Gastrocnemius medialis (tissue), 4 donors: Measurements from ENCODE around the gene MAPK14. TPM values are rescaled to one million over a fixed set of nuclear protein-coding genes. Genes with fewer than 3 reads are reported as not detected.
A peak's percentile ranks its signal among the peaks of the same experiment; 100 is the strongest.

Experiments
- ATAC-seq, 2 donors: fragments of 150-250 bp; one replicate each; pipeline ENCODE4 v1.9.1; 2016
- DNase-seq, 2 donors: peaks; one replicate each; pipeline ENCODE4 v3.0.0-alpha.2; 2019
- H3K27ac ChIP-seq, 4 donors: fragments of 200-600 bp; sonication (generic); 1 replicate in 1 of 4; 2 replicates in 3 of 4; pipeline ENCODE4 v1.5.1; 2016 to 2018; ENCODE audit warnings: mild to moderate bottlenecking in 2 of 4, moderate library complexity in 1 of 4
- H3K27me3 ChIP-seq, 3 donors: fragments of 200-600 bp; sonication (generic) in 2 of 3; 1 replicate in 1 of 3; 2 replicates in 2 of 3; pipeline versions ENCODE4 v1.5.1 to v1.6.0; 2016 to 2019; ENCODE audit warnings: mild to moderate bottlenecking in 1 of 3, moderate library complexity in 1 of 3
- H3K36me3 ChIP-seq, 2 donors: fragments of 200-600 bp; sonication (generic) in 1 of 2; one replicate each; pipeline ENCODE4 v1.5.1; 2017 to 2018
- H3K4me1 ChIP-seq, 2 donors: fragments of 200-600 bp; sonication (generic) in 1 of 2; one replicate each; pipeline ENCODE4 v1.5.1; 2016 to 2017; ENCODE audit warnings: mild to moderate bottlenecking in 2 of 2
- H3K4me3 ChIP-seq, 4 donors: fragments of 200-600 bp; sonication (generic) in 3 of 4; 1 replicate in 1 of 4; 2 replicates in 3 of 4; pipeline ENCODE4 v1.5.1; 2016 to 2019; ENCODE audit warnings: mild to moderate bottlenecking in 2 of 4
- H3K9me3 ChIP-seq, 3 donors: fragments of 200-600 bp; sonication (generic) in 2 of 3; 1 replicate in 1 of 3; 2 replicates in 2 of 3; pipeline ENCODE4 v1.5.1; 2016 to 2019
- POLR2A ChIP-seq, 2 donors: fragments of 450-650 bp; IDR thresholded peaks; one replicate each; pipeline ENCODE4 v1.6.1; 2017; ENCODE audit warnings: antibody characterized with exemption in 2 of 2, mild to moderate bottlenecking in 2 of 2, moderate library complexity in 2 of 2
- in situ Hi-C, 4 donors: fragments of 200-750 bp; cut with MboI; loops; one replicate each; pipeline versions ENCODE4 v1.15.0 to v1.8.0; 2017; ENCODE audit warnings: low sequenced_read_pairs in 4 of 4
- intact Hi-C: fragments of 100-400 bp; cut with DNase I; formaldehyde crosslinking; loops from one replicate; pipeline ENCODE4 v1.15.1; 2023; ENCODE audit warnings: low total_unique reads
- total RNA-seq, 4 donors: library from RNA; depleted of rRNA; stranded (reverse); fragments of >200 nt; gene quantifications; one replicate each; pipeline versions ENCODE4 v1.1.0 to v1.2.3, GENCODE V29; 2016
- TF ChIP-seq, protein P1 (sequence below), 5 experiments: fragments of 450-650 bp in 3 of 5; fragments of 200-600 bp in 2 of 5; sonication (generic) in 2 of 5; IDR thresholded peaks in 4 of 5; conservative IDR thresholded peaks in 1 of 5; 1 replicate in 4 of 5; 2 replicates in 1 of 5; pipeline ENCODE4 v1.5.1; 2016 to 2019; ENCODE audit warnings: antibody characterized with exemption in 5 of 5, mild to moderate bottlenecking in 3 of 5, moderate library complexity in 3 of 5

Gene MAPK14
- total RNA-seq, 4 donors from 2014 or later = 37.6 to 42.4 (median 40.2) TPM

DNA sequence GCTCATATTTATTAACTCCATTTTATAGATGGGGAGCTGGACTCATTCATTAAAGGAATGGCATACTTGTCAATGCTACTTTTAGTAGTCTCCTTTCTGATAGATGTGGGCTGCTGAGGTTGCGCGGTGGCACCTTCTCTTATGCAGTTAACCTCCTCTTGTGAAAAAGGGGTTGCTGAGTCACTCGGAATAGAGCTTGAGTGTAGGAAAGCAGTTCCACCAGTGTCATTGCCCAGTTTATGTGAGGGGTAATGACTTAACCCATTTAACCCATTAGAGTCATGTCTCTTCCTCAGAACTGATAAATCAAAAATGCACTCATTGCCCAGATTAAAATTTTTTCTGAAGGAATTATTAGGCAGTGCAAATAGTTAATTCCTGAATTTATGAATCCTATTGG is 6.3 kb downstream of the MAPK14 start:
- ATAC-seq (peak in 1 of 2 donors; percentile 32), DNase-seq (peak in 1 of 2 donors; percentile 19)
- TF ChIP-seq, protein P1, sequence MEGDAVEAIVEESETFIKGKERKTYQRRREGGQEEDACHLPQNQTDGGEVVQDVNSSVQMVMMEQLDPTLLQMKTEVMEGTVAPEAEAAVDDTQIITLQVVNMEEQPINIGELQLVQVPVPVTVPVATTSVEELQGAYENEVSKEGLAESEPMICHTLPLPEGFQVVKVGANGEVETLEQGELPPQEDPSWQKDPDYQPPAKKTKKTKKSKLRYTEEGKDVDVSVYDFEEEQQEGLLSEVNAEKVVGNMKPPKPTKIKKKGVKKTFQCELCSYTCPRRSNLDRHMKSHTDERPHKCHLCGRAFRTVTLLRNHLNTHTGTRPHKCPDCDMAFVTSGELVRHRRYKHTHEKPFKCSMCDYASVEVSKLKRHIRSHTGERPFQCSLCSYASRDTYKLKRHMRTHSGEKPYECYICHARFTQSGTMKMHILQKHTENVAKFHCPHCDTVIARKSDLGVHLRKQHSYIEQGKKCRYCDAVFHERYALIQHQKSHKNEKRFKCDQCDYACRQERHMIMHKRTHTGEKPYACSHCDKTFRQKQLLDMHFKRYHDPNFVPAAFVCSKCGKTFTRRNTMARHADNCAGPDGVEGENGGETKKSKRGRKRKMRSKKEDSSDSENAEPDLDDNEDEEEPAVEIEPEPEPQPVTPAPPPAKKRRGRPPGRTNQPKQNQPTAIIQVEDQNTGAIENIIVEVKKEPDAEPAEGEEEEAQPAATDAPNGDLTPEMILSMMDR (IDR thresholded peaks at IDR 0.05 in 4 of 5, conservative IDR thresholded peaks at IDR 0.05 in 1 of 5) = no peak
- no peak for TF ChIP-seq POLR2A (IDR thresholded peaks at IDR 0.05)
- H3K4me1 ChIP-seq = peaks cover 47 to 61% of the 10 kb centered on the region in 2 donors
- H3K9me3 ChIP-seq = no peaks in the 10 kb centered on the region
- no peaks in the 10 kb centered on the region for H3K27me3 ChIP-seq
- peak overlapping the region; percentile 4 to 33 (median 6) for H3K27ac ChIP-seq
- H3K4me3 ChIP-seq = no peak overlapping the region
- intact Hi-C loops (no loop called here), in situ Hi-C loops (no loop called here)
- no peaks in the 10 kb centered on the region for H3K36me3 ChIP-seq

DNA sequence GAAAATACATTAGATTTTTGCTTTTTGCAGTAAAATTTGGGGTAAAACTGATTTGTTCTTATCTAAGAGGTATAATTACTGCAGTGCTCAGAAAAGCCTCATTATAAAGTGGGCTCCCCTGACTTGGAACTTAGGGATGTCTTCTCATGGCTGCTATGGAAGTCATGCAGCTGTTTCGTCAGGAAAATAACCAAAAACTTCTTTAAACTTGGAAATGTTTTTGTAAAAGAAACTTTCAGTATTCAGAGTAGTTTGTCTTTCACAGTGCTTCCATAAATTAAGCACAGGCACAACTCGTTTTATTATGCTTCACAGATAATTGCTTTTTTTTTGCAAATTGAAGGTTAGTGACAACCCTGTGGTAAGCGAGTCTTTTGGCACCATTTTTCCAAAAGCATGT is 6.8 kb downstream of the MAPK14 start:
- in situ Hi-C loops (no loop called here), intact Hi-C loops (no loop called here)
- no peak for TF ChIP-seq POLR2A (IDR thresholded peaks at IDR 0.05)
- TF ChIP-seq, protein P1 (IDR thresholded peaks at IDR 0.05 in 4 of 5, conservative IDR thresholded peaks at IDR 0.05 in 1 of 5) = no peak
- Histone ChIP-seq H3K4me1 (peaks cover 50 to 66% of the 10 kb centered on the region in 2 donors), H3K36me3 (no peaks in the 10 kb centered on the region), H3K4me3 (no peak overlapping the region), H3K27ac (peak overlapping the region in 1 of 4 donors; percentile 8), H3K9me3 (no peaks in the 10 kb centered on the region), H3K27me3 (no peaks in the 10 kb centered on the region)
- DNase-seq (no peak), ATAC-seq (no peak)

DNA sequence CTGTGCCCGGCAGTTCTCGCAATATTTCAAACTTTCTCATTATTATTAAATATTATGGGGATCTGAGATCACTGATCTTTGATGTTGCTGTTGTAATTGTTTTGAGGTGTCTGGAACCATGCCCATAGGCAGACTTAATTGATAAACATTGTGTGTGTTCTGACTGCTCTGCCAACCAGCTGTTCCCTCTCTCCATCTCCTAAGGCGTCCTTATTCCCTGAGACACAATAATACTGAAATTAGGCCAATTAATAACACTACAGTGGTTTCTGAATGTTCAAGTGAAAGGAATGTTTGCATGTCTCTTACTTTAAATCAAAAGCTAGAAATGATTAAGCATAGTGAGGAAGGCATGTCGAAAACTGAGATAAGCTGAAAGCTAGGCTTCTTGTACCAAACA is 7.6 kb downstream of the MAPK14 start:
- Histone ChIP-seq H3K4me1 (peaks cover 43 to 74% of the 10 kb centered on the region in 2 donors), H3K27ac (no peak overlapping the region), H3K27me3 (no peaks in the 10 kb centered on the region), H3K9me3 (no peaks in the 10 kb centered on the region), H3K4me3 (no peak overlapping the region), H3K36me3 (no peaks in the 10 kb centered on the region)
- intact Hi-C loops = no loop called here
- DNase-seq (no peak), ATAC-seq (no peak)
- no peak for TF ChIP-seq POLR2A (IDR thresholded peaks at IDR 0.05)
- TF ChIP-seq, protein P1 (IDR thresholded peaks at IDR 0.05 in 4 of 5, conservative IDR thresholded peaks at IDR 0.05 in 1 of 5) = no peak
- in situ Hi-C loops = no loop called here

DNA sequence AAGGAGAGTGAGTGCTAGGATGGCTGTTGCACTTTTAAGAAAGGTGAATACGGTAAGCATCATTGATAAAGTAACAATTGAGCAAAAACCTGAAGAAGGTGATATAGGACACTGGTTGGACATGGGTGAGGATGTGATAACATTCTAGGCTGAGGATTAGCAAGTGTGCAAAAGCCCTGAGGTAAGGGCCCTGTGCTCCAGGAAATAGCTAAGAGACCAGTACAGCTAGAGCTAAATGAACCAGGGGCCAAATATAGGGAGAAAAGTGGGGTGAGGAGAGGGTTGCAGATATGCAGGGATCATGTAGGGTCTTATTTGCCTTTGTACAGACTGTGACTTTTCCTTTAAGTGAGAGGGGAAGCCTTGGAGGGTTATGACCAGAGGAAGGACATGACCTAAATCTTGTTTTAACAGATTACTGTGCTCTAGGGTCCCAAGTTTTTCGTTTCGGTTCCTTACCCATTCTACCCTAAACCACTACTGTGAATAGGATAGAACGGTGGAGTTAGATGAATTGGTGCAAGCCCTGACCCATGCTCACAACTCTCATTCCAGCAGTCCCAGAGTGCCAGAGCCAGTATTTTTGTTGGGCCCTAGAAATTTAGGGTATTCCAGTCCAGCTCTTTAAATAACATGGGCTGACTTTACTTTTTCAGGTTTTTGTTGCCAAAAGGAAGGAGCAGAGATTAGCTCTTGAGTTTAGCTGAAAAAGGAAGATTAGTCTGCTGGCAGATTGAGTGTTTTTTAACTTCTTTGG is 10.7 kb downstream of the MAPK14 start:
- intact Hi-C loops = no loop called here
- H3K9me3 ChIP-seq = no peaks in the 10 kb centered on the region
- no peak overlapping the region for H3K27ac ChIP-seq
- no peak for TF ChIP-seq POLR2A (IDR thresholded peaks at IDR 0.05)
- TF ChIP-seq, protein P1 (IDR thresholded peaks at IDR 0.05 in 4 of 5, conservative IDR thresholded peaks at IDR 0.05 in 1 of 5) = no peak
- peaks cover 51 to 73% of the 10 kb centered on the region in 2 donors for H3K4me1 ChIP-seq
- no peaks in the 10 kb centered on the region for H3K27me3 ChIP-seq
- ATAC-seq = no peak
- in situ Hi-C loops = no loop called here
- no peak overlapping the region for H3K4me3 ChIP-seq
- H3K36me3 ChIP-seq = no peaks in the 10 kb centered on the region
- DNase-seq = no peak
